Neural cell (in vitro differentiated cells): Measurements from ENCODE around the gene DCN.

ENCODE experiments used
- EP300 ChIP-seq: fragments of 450-650 bp; conservative IDR thresholded peaks from 2 replicates; pipeline ENCODE4 v1.6.1; 2014; ENCODE audit warnings: antibody characterized with exemption, mild to moderate bottlenecking, moderate library complexity; ENCODE audit not compliant: poor library complexity, severe bottlenecking
- EZH2 ChIP-seq: fragments of 200-600, 300-800 bp; shearing (Covaris generic), sonication (generic); IDR thresholded peaks from 2 replicates; pipeline ENCODE4 v1.6.1; 2014; ENCODE audit warnings: antibody characterized with exemption, low read length, borderline replicate concordance, mild to moderate bottlenecking; ENCODE audit not compliant: insufficient read depth, poor library complexity, severe bottlenecking
- TF ChIP-seq, protein P1 (sequence below): IDR thresholded peaks from 2 replicates; pipeline ENCODE4 v1.6.1; 2012; ENCODE audit warnings: borderline replicate concordance
- TF ChIP-seq, protein P2 (sequence below): fragments of 450-650 bp; IDR thresholded peaks from 2 replicates; pipeline ENCODE4 v1.5.1; 2014; ENCODE audit warnings: antibody characterized with exemption, mild to moderate bottlenecking, moderate library complexity; ENCODE audit not compliant: poor library complexity, severe bottlenecking

DNA sequence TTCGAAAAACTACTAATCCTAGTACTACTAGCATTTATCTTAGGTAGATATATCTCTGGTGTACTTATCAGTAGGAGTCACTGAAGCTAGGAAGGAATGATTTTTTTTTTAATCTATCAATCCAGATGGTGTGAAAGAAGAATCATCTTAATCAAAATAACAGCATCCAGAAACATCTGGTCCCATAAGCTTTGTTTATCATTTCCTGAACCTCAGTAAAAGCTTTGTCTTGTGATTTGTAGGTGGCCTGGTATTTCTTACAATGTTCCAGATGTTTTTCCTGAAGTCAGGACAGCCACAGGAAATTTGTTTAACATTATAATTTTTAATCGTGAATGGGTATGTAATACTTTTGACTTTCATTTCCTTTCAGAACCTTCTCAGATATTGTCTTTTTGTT lies 43.3 kb downstream of the DCN start:
- TF ChIP-seq EZH2 = no peak
- TF ChIP-seq, protein P1, sequence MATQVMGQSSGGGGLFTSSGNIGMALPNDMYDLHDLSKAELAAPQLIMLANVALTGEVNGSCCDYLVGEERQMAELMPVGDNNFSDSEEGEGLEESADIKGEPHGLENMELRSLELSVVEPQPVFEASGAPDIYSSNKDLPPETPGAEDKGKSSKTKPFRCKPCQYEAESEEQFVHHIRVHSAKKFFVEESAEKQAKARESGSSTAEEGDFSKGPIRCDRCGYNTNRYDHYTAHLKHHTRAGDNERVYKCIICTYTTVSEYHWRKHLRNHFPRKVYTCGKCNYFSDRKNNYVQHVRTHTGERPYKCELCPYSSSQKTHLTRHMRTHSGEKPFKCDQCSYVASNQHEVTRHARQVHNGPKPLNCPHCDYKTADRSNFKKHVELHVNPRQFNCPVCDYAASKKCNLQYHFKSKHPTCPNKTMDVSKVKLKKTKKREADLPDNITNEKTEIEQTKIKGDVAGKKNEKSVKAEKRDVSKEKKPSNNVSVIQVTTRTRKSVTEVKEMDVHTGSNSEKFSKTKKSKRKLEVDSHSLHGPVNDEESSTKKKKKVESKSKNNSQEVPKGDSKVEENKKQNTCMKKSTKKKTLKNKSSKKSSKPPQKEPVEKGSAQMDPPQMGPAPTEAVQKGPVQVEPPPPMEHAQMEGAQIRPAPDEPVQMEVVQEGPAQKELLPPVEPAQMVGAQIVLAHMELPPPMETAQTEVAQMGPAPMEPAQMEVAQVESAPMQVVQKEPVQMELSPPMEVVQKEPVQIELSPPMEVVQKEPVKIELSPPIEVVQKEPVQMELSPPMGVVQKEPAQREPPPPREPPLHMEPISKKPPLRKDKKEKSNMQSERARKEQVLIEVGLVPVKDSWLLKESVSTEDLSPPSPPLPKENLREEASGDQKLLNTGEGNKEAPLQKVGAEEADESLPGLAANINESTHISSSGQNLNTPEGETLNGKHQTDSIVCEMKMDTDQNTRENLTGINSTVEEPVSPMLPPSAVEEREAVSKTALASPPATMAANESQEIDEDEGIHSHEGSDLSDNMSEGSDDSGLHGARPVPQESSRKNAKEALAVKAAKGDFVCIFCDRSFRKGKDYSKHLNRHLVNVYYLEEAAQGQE = no peak
- TF ChIP-seq, protein P2, sequence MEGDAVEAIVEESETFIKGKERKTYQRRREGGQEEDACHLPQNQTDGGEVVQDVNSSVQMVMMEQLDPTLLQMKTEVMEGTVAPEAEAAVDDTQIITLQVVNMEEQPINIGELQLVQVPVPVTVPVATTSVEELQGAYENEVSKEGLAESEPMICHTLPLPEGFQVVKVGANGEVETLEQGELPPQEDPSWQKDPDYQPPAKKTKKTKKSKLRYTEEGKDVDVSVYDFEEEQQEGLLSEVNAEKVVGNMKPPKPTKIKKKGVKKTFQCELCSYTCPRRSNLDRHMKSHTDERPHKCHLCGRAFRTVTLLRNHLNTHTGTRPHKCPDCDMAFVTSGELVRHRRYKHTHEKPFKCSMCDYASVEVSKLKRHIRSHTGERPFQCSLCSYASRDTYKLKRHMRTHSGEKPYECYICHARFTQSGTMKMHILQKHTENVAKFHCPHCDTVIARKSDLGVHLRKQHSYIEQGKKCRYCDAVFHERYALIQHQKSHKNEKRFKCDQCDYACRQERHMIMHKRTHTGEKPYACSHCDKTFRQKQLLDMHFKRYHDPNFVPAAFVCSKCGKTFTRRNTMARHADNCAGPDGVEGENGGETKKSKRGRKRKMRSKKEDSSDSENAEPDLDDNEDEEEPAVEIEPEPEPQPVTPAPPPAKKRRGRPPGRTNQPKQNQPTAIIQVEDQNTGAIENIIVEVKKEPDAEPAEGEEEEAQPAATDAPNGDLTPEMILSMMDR = no peak
- TF ChIP-seq EP300 = no peak
